Stimulated activated CD8-positive, alpha-beta memory T cell treated with anti-CD3 and anti-CD28 coated beads, Interleukin-4, amount 100 ng/mL, for 1 hour (primary cell): Measurements from ENCODE around the gene SOS1.

Experiments
- DNase-seq, 2 donors: peaks; one replicate each; pipeline ENCODE4 v3.0.0-alpha.2; 2020; ENCODE audit warnings: low read depth in 2 of 2, low spot score in 1 of 2

The SOS1 gene

GRCh38 chr2:39033980-39034379 lies 86.9 kb downstream of the SOS1 start:
- DNase-seq: no peak

- no peak for DNase-seq
Observed at GRCh38 chr2:39027421-39027820, 93.4 kb downstream of the SOS1 start.

GRCh38 chr2:39024833-39025232 lies 96.0 kb downstream of the SOS1 start:
- DNase-seq: no peak

- DNase-seq: no peak
Observed at GRCh38 chr2:39023649-39024048, 97.2 kb downstream of the SOS1 start.

GRCh38 chr2:39022642-39023235 lies 98.1 kb downstream of the SOS1 start:
- no peak for DNase-seq

GRCh38 chr2:39020383-39020782 lies 100.5 kb downstream of the SOS1 start:
- no peak for DNase-seq

- no peak for DNase-seq
Observed at GRCh38 chr2:39018638-39019037, 102.2 kb downstream of the SOS1 start.

GRCh38 chr2:39017334-39017733 lies 103.5 kb downstream of the SOS1 start:
- DNase-seq: no peak

GRCh38 chr2:39015424-39015823 lies 105.4 kb downstream of the SOS1 start:
- no peak for DNase-seq

GRCh38 chr2:39013871-39014270 lies 107.0 kb downstream of the SOS1 start:
- DNase-seq: no peak

- DNase-seq: no peak
Observed at GRCh38 chr2:39008665-39009064, 112.2 kb downstream of the SOS1 start.

GRCh38 chr2:39007875-39008504 lies 112.9 kb downstream of the SOS1 start:
- DNase-seq: no peak

GRCh38 chr2:39000552-39000951 lies 120.3 kb downstream of the SOS1 start:
- no peak for DNase-seq

- DNase-seq: no peak
Observed at GRCh38 chr2:38997781-38998180, 123.1 kb downstream of the SOS1 start.

GRCh38 chr2:38991899-38992298 lies 129.0 kb downstream of the SOS1 start:
- no peak for DNase-seq

GRCh38 chr2:38988716-38989115 lies 132.1 kb downstream of the SOS1 start:
- no peak for DNase-seq

- no peak for DNase-seq
Observed at GRCh38 chr2:38982498-38982897, 138.4 kb downstream of the SOS1 start.

GRCh38 chr2:38981670-38982357 lies 139.0 kb downstream of the SOS1 start:
- DNase-seq: no peak

- DNase-seq: no peak
Observed at GRCh38 chr2:38981003-38981669, 139.7 kb downstream of the SOS1 start.

GRCh38 chr2:38978908-38979307 lies 141.9 kb downstream of the SOS1 start:
- DNase-seq: no peak

- DNase-seq: no peak
Observed at GRCh38 chr2:38978296-38978903, 142.5 kb downstream of the SOS1 start.

- no peak for DNase-seq
Observed at GRCh38 chr2:38977047-38977446, 143.8 kb downstream of the SOS1 start.
